Activated CD4-positive, alpha-beta T cell treated with anti-CD3 and anti-CD28 coated beads, Interleukin-2, amount 50 U/mL, for 16 hours (primary cell): ENCODE measurements around the gene CCN6.

Experiments used
- DNase-seq: peaks from one replicate; pipeline ENCODE4 v3.0.0-alpha.2; 2020

The CCN6 gene

GRCh38 chr6:112054001-112054400 is at the start of gene CCN6:
TSS of gene CCN6 (plus strand) at chr6:112054104. CDS start at chr6:112054358, 254 bp downstream.
- DNase-seq, result no peak

- DNase-seq, result no peak
Observed at GRCh38 chr6:112004201-112005012, 49.5 kb upstream of the CCN6 start.

- DNase-seq, result no peak
Observed at GRCh38 chr6:112005013-112005371, 48.9 kb upstream of the CCN6 start.

GRCh38 chr6:112007254-112007653 is 46.6 kb upstream of the CCN6 start:
- DNase-seq, result no peak

GRCh38 chr6:112007805-112008204 is 46.1 kb upstream of the CCN6 start:
- DNase-seq, result no peak

- DNase-seq, result no peak
Observed at GRCh38 chr6:112008482-112008881, 45.4 kb upstream of the CCN6 start.

- no peak for DNase-seq
Observed at GRCh38 chr6:112010328-112010727, 43.6 kb upstream of the CCN6 start.

- no peak for DNase-seq
Observed at GRCh38 chr6:112013051-112013450, 40.9 kb upstream of the CCN6 start.

GRCh38 chr6:112014483-112014882 is 39.4 kb upstream of the CCN6 start:
- no peak for DNase-seq

- no peak for DNase-seq
Observed at GRCh38 chr6:112015725-112016124, 38.2 kb upstream of the CCN6 start.

GRCh38 chr6:112016320-112016719 is 37.6 kb upstream of the CCN6 start:
- peak; percentile 54 for DNase-seq

- DNase-seq, result peak; percentile 35
Observed at GRCh38 chr6:112017169-112017568, 36.7 kb upstream of the CCN6 start.

- no peak for DNase-seq
Observed at GRCh38 chr6:112017760-112018537, 36.0 kb upstream of the CCN6 start.

GRCh38 chr6:112018619-112019416 is 35.1 kb upstream of the CCN6 start:
- DNase-seq, result no peak

- no peak for DNase-seq
Observed at GRCh38 chr6:112019589-112019988, 34.3 kb upstream of the CCN6 start.

GRCh38 chr6:112021691-112022310 is 32.1 kb upstream of the CCN6 start:
- DNase-seq, result no peak

- no peak for DNase-seq
Observed at GRCh38 chr6:112022749-112023148, 31.2 kb upstream of the CCN6 start.

GRCh38 chr6:112024464-112024863 is 29.4 kb upstream of the CCN6 start:
- DNase-seq, result no peak

- no peak for DNase-seq
Observed at GRCh38 chr6:112026933-112027332, 27.0 kb upstream of the CCN6 start.

GRCh38 chr6:112027942-112028674 is 25.8 kb upstream of the CCN6 start:
- DNase-seq, result peak; percentile 82

- DNase-seq, result peak; percentile 78
Observed at GRCh38 chr6:112029045-112029822, 24.7 kb upstream of the CCN6 start.
